ENCODE data around the gene MSL1.
"Not testable (repeated sequence)": the region's sequence is repeated elsewhere in the genome, so short reads cannot be mapped to it uniquely, and the experiment has no call there.

- TF ChIP-seq CTCF (IDR thresholded peaks at IDR 0.05); ZFX (IDR thresholded peaks at IDR 0.05; ENCODE audit: borderline replicate concordance): not testable (repeated sequence)
Measured at GRCh38 chr17:40143166-40143565, 21.4 kb downstream of the MSL1 start.

Data from 22Rv1 (cell line).